NCI-H146 treated with DMSO at 0.1 percent for 48 hours (cell line): ENCODE results near the gene KLHL30.

Experiments
- DNase-seq: peaks from one replicate; lab custom pipeline; 2025; ENCODE audit not compliant: unreplicated experiment; lab: John Stamatoyannopoulos, UW

KLHL30 gene

DNA sequence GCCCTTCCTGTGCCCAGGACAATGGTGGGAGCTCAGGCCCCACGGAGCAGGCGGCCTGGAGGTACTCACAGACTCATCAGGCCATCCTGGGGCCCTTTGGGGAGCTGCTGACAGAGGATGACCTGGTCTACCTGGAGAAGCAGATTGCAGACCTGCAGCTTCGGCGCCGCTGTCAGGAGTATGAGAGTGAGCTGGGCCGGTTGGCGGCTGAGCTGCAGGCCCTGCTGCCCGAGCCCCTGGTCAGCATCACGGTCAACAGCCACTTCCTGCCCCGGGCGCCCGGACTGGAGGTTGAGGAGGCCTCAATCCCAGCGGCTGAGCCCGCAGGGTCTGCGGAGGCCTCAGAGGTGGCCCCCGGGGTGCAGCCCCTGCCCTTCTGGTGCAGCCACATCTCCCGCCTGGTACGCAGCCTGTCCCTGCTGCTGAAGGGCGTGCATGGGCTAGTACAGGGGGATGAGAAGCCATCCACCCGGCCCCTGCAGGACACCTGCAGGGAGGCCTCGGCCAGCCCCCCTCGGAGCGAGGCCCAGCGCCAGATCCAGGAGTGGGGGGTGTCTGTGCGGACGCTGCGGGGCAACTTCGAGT, 8.3 kb upstream of the KLHL30 start:
- DNase-seq = no peak

DNA sequence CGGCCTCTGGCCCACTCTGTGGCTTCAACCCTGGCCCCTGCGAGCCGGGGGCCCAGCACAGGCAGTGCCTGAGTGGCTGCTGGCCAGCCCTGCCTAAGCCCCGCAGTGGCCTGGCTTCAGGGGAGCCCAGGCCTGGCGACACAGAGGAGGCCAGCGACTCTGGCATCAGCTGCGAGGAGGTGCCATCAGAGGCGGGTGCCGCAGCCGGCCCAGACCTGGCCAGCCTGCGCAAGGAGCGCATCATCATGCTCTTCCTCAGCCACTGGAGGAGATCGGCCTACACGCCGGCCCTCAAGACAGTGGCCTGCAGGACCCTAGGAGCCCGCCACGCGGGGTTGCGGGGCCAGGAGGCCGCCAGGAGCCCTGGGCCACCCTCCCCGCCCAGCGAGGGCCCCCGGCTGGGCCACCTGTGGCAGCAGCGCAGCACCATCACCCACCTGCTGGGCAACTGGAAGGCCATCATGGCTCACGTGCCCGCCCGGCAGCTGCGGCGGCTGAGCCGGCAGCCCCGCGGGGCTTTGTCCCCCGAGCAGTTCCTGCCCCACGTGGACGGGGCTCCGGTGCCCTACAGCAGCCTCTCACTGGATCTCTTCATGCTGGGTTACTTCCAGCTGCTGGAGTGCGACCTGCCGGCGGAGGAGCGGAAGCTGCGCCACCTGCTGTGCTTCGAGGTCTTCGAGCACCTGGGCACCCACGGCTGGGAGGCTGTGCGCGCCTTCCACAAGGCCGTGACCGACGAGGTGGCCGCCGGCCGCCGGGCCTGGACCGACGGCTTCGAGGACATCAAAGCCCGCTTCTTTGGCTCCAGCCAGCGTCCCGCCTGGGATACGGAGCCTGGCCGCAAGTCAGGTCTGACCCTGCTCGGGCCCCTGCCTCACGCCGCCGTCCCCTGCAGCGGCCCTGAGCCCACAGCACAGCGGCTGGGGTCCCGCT, 7.5 kb upstream of the KLHL30 start:
- no peak for DNase-seq

DNA sequence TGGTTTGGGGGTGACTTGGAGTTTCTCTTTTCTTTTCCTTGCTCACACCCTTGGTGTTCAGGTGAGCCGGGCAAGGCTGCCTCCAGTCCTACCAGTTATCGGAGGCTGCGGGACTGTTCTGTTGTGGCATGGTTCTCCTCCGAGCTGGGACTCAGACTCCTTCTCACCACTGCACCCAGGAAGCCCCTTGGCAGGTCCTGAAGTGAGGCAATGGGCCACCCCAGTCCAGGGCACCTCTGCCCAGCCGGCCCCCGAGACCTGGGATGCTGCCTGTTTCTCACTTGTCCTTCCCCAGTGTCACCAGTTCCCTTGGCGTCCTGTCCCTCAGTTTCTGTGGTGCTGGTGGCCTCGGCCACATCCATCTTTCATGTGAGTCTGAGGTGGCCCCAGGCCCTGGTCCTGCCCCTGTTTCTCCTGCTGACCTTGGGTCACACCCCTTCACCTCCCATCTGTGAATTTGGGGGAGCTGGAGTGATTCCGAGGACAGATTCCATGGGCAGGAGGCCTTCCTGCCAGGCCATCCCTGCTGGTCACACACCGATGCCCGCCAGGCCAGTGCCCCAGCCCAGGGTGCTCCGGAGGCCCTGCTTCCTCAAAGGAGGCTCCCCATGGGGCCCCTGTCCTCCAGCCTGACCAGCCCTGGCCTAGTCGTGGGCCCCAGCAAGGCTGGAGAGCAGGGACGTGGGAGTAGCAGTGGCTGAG, 6.6 kb upstream of the KLHL30 start:
- DNase-seq = no peak

DNA sequence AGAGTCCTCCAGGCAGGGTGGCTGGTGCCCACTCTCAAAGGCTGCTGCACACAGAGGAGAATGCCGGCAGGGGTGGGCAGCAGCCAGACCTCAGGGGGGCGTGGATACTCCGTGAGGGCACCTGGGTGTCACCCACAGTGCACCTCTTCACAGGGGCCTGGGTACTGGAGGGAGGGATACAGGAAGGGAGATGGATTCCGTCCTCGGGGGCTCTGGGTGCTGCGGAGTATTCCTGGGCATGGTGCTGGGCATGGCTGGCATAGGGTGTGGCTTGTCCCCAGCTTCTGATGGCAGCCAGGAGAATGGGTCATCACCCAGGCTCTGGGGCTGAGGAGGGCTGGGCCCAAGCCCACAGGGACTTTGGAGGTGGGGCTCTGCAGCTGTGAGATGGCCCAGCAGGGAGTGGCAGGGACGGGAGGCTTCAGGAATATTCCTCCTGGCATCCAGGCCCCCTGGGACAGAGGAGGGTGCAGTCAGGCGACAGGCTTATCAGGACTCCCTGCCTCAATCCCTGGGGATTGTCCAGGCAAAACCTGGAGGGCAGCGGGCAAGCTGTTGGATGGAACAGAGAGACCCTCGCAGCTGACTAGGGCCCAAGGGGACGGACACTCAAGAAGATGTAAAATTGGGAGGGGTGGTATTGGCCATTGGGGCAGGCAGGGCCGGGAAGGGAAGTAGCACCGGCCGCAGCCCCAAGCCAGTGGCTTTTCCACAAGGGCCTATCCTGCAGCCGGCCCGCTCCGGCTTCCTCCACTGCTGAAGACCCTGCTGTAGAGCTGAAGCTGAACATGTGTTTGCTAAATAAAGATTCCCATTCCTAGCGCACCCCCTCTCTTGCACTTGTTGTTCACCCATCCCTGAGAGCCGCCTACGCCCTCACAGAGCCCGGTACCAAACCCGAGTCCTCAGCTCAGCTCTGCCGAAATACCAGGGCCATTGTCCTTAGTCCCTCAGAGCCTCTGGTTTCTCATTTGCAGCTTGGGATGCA, 5.7 kb upstream of the KLHL30 start:
- DNase-seq = no peak

DNA sequence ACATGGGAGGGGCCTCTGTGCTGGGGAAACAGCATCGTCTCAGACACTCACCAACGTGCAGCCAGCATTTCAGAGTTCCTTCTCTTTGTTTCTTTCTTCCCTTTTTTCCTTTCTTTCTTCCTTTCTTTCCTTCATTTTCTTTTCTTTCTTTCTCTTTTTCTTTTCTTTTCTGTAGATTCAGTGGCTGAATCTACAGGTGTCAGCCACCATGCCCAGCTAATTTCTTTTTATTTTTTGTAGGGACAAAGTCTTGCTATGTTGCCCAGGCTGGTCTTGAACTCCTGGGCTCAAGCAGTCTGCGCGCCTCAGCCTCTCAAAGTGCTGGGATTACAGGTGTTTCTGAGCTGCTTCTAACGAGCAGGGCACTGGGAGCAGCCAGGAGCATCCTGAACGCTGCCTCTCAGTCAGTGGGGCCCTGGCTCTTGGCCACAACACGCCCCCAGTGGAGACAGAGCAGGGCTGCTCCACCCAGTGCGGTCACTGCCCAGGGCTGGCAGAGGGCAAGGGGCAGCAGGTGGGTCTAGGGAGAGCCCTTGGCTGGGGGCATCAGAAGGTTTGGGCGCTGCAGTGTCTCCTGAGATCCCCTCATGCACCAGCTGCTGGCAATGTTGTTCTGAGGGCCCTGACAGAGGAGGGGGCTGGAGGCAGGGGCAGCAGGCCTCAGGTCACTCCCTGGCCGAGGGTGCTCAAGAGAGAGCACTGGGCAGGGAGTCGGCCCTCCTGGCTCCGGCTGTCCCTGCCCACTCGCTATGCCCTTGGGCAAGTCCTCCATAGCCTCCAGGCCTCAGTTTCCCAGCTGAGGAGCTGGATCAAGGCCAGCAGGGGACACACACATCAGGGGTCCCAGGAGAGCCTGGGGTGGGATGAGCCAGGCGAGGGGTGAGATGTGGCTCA, 4.7 kb upstream of the KLHL30 start:
- DNase-seq = no peak

DNA sequence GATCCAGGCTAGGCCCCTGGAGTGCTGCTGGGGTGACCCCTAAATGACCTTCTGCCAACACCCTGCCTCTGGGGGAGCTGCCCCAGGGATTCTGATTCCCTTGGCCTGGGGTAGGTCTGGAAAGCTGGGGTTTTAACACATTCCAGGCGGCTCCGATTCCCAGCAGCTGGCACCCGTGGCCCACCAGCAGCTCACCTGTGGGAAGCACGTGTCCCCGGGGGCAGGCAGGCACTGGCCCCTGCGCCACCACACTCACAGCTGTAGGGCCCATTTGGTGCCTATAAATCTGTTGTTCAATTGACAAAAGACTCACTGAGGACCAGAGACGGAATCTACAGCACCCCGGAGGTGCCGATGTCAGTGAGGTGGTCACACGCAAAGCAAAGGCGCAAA, 4.1 kb upstream of the KLHL30 start:
- no peak for DNase-seq

DNA sequence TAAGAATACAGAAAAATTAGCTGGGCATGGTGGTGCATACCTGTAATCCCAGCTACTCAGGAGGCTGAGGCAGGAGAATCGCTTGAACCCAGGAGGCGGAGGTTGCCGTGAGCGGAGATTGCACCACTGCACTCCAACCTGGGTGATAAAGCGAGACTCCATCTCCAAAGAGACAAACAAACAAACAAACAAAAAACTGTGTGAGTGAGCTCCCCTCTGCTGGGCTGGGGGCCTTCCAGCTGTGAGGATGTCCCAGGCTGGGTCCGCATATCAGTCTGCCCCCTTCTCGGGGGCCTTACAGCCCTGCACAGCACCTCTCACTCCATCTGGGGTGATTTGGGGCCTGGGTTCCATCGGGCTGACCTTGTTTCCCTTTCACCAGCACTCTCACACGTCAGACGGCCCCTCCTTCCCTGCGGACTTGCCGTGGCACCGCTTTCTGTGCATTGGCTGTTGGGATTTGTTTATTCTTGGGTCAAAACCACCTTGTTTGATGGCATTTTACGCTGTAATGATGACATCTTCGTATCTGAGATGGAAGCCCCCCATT, 2.8 kb upstream of the KLHL30 start:
- DNase-seq = no peak

DNA sequence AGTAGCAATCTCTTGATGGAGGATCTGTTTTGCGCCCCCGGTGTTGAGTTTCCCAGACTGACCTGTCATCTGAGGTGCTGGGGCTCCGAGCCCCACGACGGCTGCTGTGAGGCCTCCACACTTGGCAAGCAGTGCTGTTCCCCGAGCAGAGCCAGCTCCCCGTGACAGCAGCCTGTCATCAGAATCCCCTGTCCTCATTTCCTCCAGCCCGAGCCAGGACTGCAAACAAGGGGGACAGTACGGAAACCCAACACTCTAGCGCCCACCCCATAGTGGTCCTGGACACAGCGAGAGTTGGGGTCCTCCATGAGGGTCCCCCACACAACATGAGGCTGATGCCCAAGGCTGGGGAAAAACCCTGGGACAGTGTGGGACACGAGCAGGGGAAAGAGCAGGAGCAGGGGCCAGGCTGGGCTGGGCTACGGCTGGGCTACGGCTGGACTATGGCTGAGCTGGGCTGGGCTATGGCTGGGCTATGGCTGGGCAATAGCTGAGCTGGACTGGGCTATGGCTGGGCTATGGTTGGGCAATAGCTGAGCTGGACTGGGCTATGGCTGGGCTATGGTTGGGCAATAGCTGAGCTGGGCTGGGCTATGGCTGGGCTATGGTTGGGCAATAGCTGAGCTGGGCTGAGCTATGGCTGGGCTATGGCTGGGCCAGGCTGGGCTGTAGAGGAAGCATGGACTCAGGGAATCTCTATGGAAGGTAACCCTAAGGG, 1.5 kb upstream of the KLHL30 start:
- DNase-seq = no peak

DNA sequence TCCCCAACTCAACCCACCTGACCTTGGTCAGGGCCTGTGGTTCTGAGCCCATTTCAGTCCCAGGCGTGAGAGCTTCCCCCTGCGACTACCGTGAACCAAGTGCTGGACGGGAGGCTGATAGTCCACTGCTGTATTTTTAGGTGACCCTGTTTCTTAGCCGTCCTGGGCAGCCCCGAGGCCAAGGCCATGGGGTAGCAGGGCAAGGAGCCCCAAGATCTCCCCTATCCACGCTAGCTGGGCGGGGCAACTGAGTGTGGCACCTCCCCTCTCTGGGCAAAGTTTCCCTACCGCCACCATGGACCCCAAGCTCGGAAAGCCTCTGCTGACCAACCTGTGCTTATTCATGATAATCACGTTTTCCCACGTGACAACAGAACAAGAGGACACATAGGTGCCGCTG, 583 bp upstream of the KLHL30 start:
- DNase-seq = no peak

DNA sequence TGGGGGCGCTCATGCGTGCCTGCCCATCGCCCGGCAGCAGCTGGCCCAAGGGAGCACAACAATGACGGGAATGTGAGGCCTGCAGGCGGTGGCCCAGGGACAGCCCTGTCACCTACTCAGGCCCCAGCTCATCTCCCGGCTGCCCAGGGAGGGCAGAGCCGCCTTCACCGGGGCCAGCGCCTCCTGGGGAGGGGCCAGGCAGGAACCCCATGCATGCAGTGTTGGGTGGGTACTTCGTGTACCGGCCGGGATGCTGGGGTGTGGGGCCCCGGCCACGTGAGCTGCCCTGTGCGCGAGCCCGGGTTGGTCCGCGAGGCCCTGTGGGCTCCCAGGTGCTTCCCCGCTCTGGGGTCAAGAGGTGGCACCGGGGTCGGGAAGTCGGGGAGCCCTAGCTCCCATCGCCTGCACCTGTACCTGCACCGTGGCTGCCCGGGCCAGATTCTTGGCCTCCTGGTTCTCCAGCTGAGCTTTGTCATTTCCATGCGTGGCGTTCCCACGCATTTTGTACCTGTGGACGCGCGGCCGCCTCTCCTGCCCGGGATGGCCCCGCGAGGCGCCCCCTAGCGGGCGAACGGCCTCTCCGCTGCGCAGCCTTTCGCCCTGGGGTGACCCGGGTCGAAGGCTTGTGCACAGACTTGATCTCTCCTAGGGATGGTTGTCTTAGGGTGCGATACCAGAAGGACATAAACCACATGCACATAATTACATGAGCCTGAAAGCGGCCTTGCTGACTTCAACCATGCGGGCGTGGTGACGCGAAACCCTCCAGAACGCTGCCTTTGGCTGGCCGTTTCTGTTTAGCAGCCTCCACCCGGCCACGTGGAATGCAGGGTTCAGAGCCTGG, 950 bp downstream of the KLHL30 start:
- no peak for DNase-seq

DNA sequence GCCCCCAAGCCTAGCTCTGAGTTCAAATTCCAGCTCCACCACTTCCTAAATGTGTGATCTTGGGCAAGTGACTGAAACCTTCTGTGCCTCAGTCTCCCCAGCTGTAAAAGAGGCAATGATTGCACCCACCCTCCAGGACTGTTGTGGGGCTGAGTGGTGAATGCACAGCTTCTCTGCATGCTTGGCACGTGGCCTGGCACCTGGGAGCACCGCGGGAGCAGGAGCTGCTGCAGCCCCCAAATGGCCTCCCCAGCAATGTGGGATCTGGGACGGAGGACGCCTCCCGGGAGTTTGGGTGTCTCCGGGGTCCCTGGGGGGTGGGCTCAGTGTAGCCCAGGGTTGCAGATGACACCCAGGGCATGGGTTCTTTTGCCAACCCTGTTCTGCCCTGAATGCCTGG, 1.6 kb downstream of the KLHL30 start:
- DNase-seq = no peak

DNA sequence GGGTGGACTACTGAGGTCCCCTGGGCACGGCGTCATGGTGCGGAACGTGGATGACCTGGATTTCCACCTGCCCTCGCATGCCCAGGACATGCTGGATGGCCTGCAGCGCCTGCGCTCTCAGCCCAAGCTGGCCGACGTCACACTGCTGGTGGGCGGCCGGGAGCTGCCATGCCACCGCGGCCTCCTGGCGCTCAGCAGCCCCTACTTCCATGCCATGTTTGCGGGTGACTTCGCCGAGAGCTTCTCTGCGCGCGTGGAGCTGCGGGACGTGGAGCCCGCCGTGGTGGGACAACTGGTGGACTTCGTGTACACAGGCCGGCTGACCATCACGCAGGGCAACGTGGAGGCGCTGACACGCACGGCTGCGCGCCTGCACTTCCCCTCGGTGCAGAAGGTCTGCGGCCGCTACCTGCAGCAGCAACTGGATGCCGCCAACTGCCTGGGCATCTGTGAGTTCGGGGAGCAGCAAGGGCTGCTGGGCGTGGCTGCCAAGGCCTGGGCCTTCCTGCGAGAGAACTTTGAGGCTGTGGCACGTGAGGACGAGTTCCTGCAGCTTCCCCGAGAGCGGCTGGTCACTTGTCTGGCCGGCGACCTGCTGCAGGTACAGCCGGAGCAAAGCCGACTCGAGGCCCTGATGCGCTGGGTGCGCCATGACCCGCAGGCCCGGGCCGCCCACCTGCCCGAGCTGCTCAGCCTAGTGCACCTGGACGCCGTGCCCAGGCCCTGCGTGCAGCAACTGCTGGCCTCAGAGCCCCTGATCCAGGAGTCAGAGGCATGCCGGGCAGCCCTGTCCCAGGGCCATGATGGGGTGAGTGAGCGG, 2.5 kb downstream of the KLHL30 start:
- DNase-seq = no peak

DNA sequence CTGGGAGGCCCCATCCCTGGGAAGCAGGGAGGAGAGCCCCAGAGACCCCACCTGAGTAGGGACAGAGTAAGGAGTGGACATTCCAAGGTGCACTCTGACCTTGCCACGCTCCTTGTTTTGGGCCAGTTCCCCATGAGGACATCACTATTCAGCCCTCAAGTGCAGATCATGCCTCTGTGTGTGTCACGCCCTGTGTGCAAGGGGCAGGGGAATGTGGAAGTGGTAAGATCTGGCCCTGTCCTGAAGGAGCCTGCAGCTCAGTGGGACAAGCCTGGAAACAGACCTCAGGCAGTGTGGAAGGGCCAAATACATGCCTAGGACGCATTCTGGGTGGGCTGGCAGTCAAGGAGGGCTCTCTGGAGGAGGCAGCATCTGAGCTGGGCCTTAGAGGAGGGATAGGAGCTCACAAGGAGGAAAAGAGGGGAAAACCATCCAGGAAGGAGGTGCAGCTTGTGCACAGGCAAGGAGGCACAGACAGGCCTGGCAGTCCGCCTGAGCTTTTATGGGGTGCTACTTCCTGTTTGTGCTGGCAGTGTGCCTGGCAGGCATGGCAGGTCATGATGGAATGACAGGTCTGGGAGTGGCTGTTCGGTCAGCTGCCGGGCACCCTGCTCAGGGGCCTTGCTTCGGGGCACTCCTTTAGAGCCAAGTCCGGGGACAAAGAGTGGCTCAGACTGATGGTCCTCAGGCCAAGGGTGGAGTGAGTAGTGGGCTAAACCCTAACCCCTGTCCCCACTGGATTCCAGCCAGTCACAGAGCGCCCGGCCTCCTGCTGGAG, 3.3 kb downstream of the KLHL30 start:
- no peak for DNase-seq

DNA sequence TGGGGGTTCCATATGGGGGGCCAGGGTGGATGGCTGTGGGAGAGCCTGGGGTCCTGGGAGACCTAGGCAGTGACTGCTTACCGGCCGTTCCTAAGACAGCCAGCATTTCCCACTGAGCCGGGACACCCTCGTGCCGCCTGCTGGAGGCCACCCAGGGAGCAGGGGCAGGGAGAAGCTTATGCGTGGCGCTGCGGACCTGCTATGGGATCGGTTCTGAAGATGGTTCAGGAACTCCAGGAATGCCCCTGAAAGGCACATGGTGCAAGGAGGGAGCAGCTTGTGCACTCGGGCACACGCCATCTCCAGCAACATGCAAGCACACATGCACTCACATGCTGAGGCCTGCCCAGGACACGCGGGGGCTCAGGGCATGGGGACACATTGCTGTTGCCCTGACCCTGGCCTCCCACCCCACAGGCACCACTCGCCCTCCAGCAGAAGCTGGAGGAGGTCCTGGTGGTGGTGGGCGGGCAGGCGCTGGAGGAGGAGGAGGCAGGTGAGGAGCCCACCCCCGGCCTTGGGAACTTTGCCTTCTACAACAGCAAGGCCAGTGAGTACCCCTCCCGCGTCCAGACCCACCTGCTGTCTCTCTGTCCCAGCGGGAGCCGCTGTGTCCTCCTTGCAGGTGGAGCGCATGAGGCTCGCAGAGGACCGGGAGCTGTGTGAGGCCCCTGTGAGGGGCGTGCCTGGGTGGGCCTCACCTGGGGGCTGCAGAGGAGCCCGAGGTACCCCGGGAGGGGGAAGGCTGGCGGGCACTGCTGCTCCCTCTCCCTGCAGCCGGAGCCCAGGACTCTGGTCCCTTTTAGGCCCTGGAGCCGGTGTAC, 4.1 kb downstream of the KLHL30 start:
- DNase-seq = no peak

DNA sequence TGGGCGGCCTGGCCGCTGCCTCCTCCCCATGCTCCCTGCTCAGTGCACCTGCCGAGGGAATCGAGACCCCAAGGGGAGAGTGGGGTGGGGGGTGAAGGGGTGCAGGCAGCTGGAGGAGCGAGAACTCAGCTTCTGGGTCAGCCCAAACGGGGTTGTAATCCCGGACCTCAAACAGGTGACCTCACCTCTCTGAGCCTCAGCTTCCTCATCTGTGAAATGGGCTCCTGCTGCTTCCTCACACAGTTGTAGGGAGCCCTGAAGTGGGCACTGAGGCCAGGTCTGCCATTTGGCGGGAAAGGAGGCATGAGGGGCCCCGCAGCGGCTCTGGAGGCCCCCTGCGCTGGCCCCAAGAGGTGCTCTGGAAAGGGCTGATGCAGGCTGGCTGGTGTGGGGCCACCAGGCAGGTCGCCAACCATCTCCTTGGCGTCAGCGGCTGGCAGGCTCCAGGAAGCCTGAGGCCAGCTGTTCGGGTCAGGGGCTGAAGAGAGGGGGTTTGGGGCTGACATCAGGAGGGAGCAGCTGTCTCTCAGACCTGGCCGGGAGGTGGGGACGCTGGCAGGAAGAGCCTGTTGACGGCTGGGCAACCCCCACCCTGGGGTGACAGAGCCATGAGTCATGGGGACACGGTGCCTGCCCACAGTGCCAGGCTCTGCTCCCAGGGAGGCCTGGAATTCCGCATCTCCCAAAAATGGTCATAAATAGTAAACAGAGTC, 4.9 kb downstream of the KLHL30 start:
- no peak for DNase-seq
